Ishikawa (cell line): ENCODE measurements around the gene SKA1.

ENCODE experiments used
- CEBPB ChIP-seq: IDR thresholded peaks from 2 replicates; pipeline ENCODE4 v1.6.1; 2012
- CREB1 ChIP-seq: IDR thresholded peaks from 2 replicates; pipeline ENCODE4 v1.6.1; 2012; ENCODE audit warnings: low read depth
- EGR1 ChIP-seq: IDR thresholded peaks from 2 replicates; pipeline ENCODE4 v1.6.1; 2012
- EP300 ChIP-seq: IDR thresholded peaks from 2 replicates; pipeline ENCODE4 v1.6.1; 2012; ENCODE audit warnings: borderline replicate concordance
- FOXM1 ChIP-seq: IDR thresholded peaks from 2 replicates; pipeline ENCODE4 v1.6.1; 2012; ENCODE audit warnings: low read depth, borderline replicate concordance
- MAX ChIP-seq: IDR thresholded peaks from 2 replicates; pipeline ENCODE4 v1.6.1; 2012
- NFIC ChIP-seq: IDR thresholded peaks from 2 replicates; pipeline ENCODE4 v1.6.1; 2012
- RAD21 ChIP-seq: IDR thresholded peaks from 2 replicates; pipeline ENCODE4 v1.6.1; 2012; ENCODE audit warnings: low read depth
- REST ChIP-seq: IDR thresholded peaks from 2 replicates; pipeline ENCODE4 v1.6.1; 2012; ENCODE audit warnings: low read depth, mild to moderate bottlenecking
- TAF1 ChIP-seq: IDR thresholded peaks from 2 replicates; pipeline ENCODE4 v1.6.1; 2012; ENCODE audit warnings: low read depth, mild to moderate bottlenecking
- TCF12 ChIP-seq: IDR thresholded peaks from 2 replicates; pipeline ENCODE4 v1.6.1; 2012; ENCODE audit warnings: low read depth
- TEAD4 ChIP-seq: IDR thresholded peaks from 2 replicates; pipeline ENCODE4 v1.6.1; 2012
- USF1 ChIP-seq: IDR thresholded peaks from 2 replicates; pipeline ENCODE4 v1.6.1; 2012
- YY1 ChIP-seq: IDR thresholded peaks from 2 replicates; pipeline ENCODE4 v1.6.1; 2012; ENCODE audit warnings: low read depth
- ZBTB7A ChIP-seq: IDR thresholded peaks from 2 replicates; pipeline ENCODE4 v1.6.1; 2012; ENCODE audit warnings: low read depth

SKA1 gene

GRCh38 chr18:50341443-50341842 is 33.4 kb upstream of the SKA1 start:
- no peak for TF ChIP-seq CEBPB
- TF ChIP-seq YY1, result no peak
- no peak for TF ChIP-seq NFIC
- no peak for TF ChIP-seq EP300
- no peak for TF ChIP-seq TAF1
- TF ChIP-seq RAD21, result no peak

GRCh38 chr18:50350699-50351098 is 24.1 kb upstream of the SKA1 start:
- TF ChIP-seq USF1, result no peak

- no peak for TF ChIP-seq NFIC
- TF ChIP-seq EGR1, result no peak
- TF ChIP-seq FOXM1, result no peak
- no peak for TF ChIP-seq CREB1
- no peak for TF ChIP-seq TCF12
- TF ChIP-seq RAD21, result no peak
- TF ChIP-seq EP300, result no peak
Measured at GRCh38 chr18:50356036-50356945, 18.6 kb upstream of the SKA1 start.

GRCh38 chr18:50358844-50359243 is 16.0 kb upstream of the SKA1 start:
- TF ChIP-seq EGR1, result no peak
- no peak for TF ChIP-seq CREB1
- TF ChIP-seq RAD21, result no peak
- TF ChIP-seq TAF1, result no peak
- no peak for TF ChIP-seq TCF12
- no peak for TF ChIP-seq CEBPB
- no peak for TF ChIP-seq FOXM1
- no peak for TF ChIP-seq TEAD4
- no peak for TF ChIP-seq NFIC
- no peak for TF ChIP-seq MAX
- no peak for TF ChIP-seq USF1
- no peak for TF ChIP-seq ZBTB7A
- TF ChIP-seq YY1, result no peak
- TF ChIP-seq REST, result no peak

GRCh38 chr18:50359806-50360205 is 15.0 kb upstream of the SKA1 start:
- TF ChIP-seq EP300 (no peak), YY1 (no peak), CREB1 (no peak), USF1 (no peak), CEBPB (no peak), ZBTB7A (no peak), TEAD4 (no peak), MAX (no peak), EGR1 (no peak), FOXM1 (no peak), RAD21 (no peak)

- TF ChIP-seq TEAD4 (no peak), EP300 (no peak), NFIC (no peak), USF1 (no peak), RAD21 (no peak), CREB1 (no peak), TAF1 (no peak), EGR1 (no peak), REST (no peak), ZBTB7A (no peak), TCF12 (no peak), MAX (no peak), FOXM1 (no peak), YY1 (no peak), CEBPB (no peak)
Measured at GRCh38 chr18:50360611-50361010, 14.2 kb upstream of the SKA1 start.
